HFFc6 (cell line): ENCODE results near the gene ZNF32. TPM values are rescaled to one million over a fixed set of nuclear protein-coding genes. Genes with fewer than 3 reads are reported as not detected.

Experiments used
- DNase-seq: peaks from one replicate; pipeline ENCODE4 v3.0.0-alpha.2; 2018
- H3K27ac Mint-ChIP-seq: 2 replicates; pipeline ENCODE4 v1.8.0; 2020; ENCODE audit warnings: mild to moderate bottlenecking, mixed read lengths
- H3K27me3 Mint-ChIP-seq: 2 replicates; pipeline ENCODE4 v1.8.0; 2021; ENCODE audit warnings: mild to moderate bottlenecking, moderate library complexity, mixed read lengths; ENCODE audit not compliant: insufficient read depth
- H3K36me3 Mint-ChIP-seq: 2 replicates; pipeline ENCODE4 v1.8.0; 2021; ENCODE audit warnings: low read depth, mixed read lengths
- H3K4me1 Mint-ChIP-seq: 2 replicates; pipeline ENCODE4 v1.8.0; 2020; ENCODE audit warnings: low read depth, mixed read lengths
- H3K4me3 Mint-ChIP-seq: 2 replicates; pipeline ENCODE4 v1.8.0; 2020; ENCODE audit warnings: mild to moderate bottlenecking, moderate library complexity, mixed read lengths
- H3K9me3 Mint-ChIP-seq: 2 replicates; pipeline ENCODE4 v1.8.0; 2020; ENCODE audit warnings: mild to moderate bottlenecking, mixed read lengths
- CTCF ChIP-seq: fragments of 200-600 bp; sonication (generic); IDR thresholded peaks from 2 replicates; pipeline ENCODE4 v1.5.0; 2021; ENCODE audit warnings: antibody characterized with exemption, mild to moderate bottlenecking
- total RNA-seq, 6 experiments: library from RNA; stranded (reverse); fragmentation: NEBNext Ultra II Directional; extraction: Animal tissue kit (Norgen Biotek cat#: 25700); gene quantifications; 2 replicates in 1 of 6; 3 replicates in 5 of 6; pipeline ENCODE4 v1.2.3, GENCODE V29; 2021

ZNF32 gene
- total RNA-seq, 6 experiments from 2014 or later: 12.7 to 23.6 (median 15.3) TPM

DNA sequence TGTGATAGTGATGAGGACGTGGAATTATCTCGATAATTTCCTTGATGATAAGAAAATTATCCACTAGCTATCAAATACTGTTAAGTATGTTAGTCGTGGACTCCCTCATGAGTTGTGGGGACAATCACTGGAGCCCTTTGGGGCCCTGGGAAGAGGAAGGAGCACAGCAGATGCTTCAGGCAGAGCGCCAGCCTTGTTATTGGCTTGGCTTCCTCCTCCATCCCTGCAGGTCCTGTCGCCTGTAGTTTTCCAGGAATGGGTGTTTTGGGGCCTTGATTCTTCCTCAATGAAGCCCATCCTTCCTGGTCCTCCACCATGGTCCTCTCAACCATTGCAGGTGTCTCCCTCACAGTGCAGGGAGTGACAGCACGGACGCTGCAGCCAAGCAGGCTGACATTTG is 32.5 kb upstream of the ZNF32 start:
- Mint-ChIP-seq H3K4me1 (peaks cover 28% of the 10 kb centered on the region), H3K27me3 (no peaks in the 10 kb centered on the region), H3K4me3 (no peak overlapping the region), H3K36me3 (peaks cover 10% of the 10 kb centered on the region), H3K9me3 (no peaks in the 10 kb centered on the region; the same call in 1 of the 2 replicates), H3K27ac (no peak overlapping the region)
- no peak for TF ChIP-seq CTCF
- DNase-seq: no peak

GRCh38 chr10:43680035-43680434 is 31.4 kb upstream of the ZNF32 start:
- Mint-ChIP-seq H3K27ac (no peak overlapping the region), H3K27me3 (no peaks in the 10 kb centered on the region)

GRCh38 chr10:43679509-43679908 is 30.8 kb upstream of the ZNF32 start:
- no peak for TF ChIP-seq CTCF
- Mint-ChIP-seq H3K4me1 (peaks cover 31% of the 10 kb centered on the region), H3K9me3 (peaks cover 9% of the 10 kb centered on the region), H3K4me3 (no peak overlapping the region), H3K27me3 (no peaks in the 10 kb centered on the region), H3K27ac (no peak overlapping the region), H3K36me3 (peaks cover 10% of the 10 kb centered on the region)
- no peak for DNase-seq

More at GRCh38 chr10:43680035-43680434, 31.4 kb upstream of the ZNF32 start:
- peaks cover 28% of the 10 kb centered on the region for H3K4me1 Mint-ChIP-seq
- DNase-seq: no peak
- H3K36me3 Mint-ChIP-seq: peaks cover 10% of the 10 kb centered on the region
- peaks cover 9% of the 10 kb centered on the region for H3K9me3 Mint-ChIP-seq
- H3K4me3 Mint-ChIP-seq: no peak overlapping the region
- no peak for TF ChIP-seq CTCF

- Mint-ChIP-seq H3K27ac (no peak overlapping the region; the same call in 1 of the 2 replicates), H3K36me3 (peaks cover 10% of the 10 kb centered on the region), H3K4me3 (no peak overlapping the region), H3K4me1 (peaks cover 30% of the 10 kb centered on the region), H3K27me3 (no peaks in the 10 kb centered on the region), H3K9me3 (peaks cover 9% of the 10 kb centered on the region)
- no peak for TF ChIP-seq CTCF
- no peak for DNase-seq
Observed at GRCh38 chr10:43678654-43679053, 30.0 kb upstream of the ZNF32 start.

GRCh38 chr10:43676901-43677300 is 28.2 kb upstream of the ZNF32 start:
- Mint-ChIP-seq H3K4me3 (no peak overlapping the region), H3K4me1 (peaks cover 27% of the 10 kb centered on the region), H3K36me3 (peaks cover 10% of the 10 kb centered on the region), H3K9me3 (peaks cover 9% of the 10 kb centered on the region), H3K27ac (no peak overlapping the region), H3K27me3 (no peaks in the 10 kb centered on the region)
- no peak for DNase-seq
- no peak for TF ChIP-seq CTCF

DNA sequence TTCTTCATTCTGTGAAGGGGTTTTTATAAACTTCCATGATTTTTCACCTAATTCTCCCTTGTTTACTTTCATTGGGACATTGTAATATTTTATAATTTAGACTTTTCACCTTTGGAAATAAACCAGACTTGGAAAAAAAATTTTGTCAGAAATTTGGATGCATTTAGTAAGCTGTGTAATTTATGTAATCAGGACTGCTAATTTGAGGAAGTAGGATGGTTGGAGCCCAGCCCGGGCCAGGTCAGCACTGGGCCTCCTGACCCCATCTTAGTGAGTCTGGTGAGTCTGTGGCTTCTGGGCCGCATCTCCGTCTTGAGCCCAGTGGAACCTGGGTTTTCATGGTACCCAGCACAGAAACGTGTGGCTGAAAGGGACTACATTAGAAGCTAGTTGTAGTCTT is 27.6 kb upstream of the ZNF32 start:
- no peak for DNase-seq
- no peak overlapping the region for H3K4me3 Mint-ChIP-seq
- peaks cover 10% of the 10 kb centered on the region for H3K36me3 Mint-ChIP-seq
- peaks cover 33% of the 10 kb centered on the region for H3K4me1 Mint-ChIP-seq
- TF ChIP-seq CTCF: no peak
- no peak overlapping the region for H3K27ac Mint-ChIP-seq
- no peaks in the 10 kb centered on the region for H3K27me3 Mint-ChIP-seq
- peaks cover 9% of the 10 kb centered on the region for H3K9me3 Mint-ChIP-seq
